Activated CD4-positive, CD25-positive, alpha-beta regulatory T cell treated with anti-CD3 and anti-CD28 coated beads, Interleukin-2, amount 50 U/mL, for 72 hours (primary cell): ENCODE data around the gene ZNF319.

Experiments used
- DNase-seq: peaks from one replicate; pipeline ENCODE4 v3.0.0; 2021

ZNF319 gene

DNA sequence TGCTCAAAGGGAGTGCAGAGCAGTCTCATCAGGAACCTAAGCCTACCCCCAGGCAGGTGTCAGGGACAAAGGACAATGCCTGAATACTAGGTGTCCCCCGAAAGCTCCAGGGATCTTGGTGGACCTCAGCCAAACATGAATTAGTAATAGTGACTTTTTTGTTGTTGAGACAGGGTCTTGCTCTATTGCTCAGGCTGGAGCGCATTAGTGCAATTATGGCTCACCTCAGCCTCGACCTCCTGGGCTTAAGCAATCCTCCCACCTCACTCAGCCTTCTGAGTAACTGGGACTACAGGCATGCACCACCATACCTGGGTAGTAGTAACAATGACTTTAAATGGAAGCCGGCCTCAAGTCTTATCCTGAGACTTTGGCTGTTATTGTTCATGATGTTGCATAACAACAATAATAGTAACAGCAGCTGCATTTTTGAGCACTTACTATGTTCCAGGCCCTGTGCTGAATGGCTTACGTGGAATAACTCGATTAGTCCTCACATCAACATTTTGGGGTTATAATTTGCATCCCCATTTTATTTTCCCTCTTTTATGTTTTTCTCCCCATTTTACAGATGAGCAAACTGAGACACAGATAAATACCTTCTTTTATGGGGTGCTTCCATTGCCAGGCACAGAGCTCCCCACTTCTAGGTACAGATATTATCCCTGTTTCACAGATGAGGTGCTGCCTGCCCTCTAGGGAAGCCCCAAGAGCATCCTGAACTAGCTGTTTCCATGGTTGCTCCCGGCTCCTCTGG is 49.1 kb downstream of the ZNF319 start:
- no peak for DNase-seq

DNA sequence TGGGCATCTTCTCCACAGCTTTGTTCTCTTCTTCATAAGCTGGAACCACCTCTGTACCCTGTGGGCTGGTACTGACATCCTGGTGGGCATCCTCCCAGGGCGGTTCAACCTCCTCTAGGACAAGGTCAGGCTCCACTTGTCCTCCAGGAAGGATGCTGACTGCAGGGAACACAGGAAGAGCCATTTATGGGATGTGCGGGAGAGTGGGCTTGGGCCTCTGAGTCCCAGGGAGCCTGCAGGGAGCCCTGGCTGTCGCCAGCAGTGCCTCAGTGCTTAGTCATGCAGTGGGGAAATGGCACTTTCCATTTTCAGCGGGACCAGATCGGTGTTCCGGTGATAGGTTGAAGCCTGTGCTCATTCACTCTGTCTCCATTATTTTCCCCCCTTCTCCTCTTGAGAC is 50.1 kb downstream of the ZNF319 start:
- no peak for DNase-seq

GRCh38 chr16:57949595-57950238 is 50.8 kb downstream of the ZNF319 start:
- DNase-seq, result no peak

GRCh38 chr16:57949013-57949412 is 51.5 kb downstream of the ZNF319 start:
- no peak for DNase-seq

DNA sequence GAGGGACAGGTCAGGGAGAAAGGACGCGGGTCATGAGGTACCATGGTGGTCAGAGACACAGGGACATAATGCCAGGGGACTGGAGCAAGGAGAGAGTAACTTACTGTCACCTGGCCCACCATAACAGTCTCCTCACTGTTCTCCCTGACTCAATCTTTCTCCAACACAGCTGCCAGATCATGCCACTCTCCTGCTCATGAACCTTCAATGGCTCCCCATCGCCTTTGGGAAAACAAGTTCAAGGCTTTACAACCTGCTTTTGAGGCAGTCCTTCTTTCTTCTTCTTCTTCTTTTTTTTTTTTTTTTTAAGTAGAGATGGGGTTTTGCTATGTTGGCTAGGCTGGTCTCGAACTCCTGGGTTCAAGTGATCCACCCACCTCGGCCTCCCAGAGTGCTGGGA is 52.4 kb downstream of the ZNF319 start:
- DNase-seq, result no peak

- no peak for DNase-seq
These were observed 53.2 kb downstream of the ZNF319 start for GRCh38 chr16:57947261-57947660.

DNA sequence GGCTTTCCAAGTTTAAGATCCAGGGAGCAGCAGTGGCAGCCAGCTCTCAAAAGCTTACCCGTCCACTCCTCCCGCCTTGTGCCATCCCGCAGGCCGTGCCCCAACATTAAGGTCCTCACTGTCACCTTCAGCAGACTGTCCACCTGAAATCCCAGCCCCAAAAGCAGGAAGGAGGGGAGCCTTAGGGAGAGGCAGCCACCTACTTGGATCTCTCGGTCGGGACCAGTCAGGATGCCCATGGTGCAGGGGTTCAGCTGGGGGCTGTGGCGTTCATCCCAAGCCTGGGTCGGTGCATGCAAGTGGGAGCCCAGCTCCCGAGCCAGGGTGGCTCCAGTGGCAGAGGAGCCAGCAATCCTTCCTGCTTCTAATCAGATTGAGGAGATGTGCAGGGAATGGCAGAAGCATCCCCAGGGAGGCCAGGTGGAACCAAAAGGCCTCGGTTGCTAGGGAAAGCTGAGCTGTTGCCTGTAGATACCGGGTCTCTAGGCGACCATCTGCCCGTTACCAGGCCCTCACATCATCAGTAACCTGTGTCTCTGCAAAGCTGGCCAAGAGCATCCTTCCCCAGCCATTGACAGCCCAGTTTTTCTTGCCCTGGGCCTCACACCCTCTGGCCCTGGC is 54.2 kb downstream of the ZNF319 start:
- DNase-seq, result no peak

- no peak for DNase-seq
These were observed 54.7 kb downstream of the ZNF319 start for GRCh38 chr16:57945740-57946138.

DNA sequence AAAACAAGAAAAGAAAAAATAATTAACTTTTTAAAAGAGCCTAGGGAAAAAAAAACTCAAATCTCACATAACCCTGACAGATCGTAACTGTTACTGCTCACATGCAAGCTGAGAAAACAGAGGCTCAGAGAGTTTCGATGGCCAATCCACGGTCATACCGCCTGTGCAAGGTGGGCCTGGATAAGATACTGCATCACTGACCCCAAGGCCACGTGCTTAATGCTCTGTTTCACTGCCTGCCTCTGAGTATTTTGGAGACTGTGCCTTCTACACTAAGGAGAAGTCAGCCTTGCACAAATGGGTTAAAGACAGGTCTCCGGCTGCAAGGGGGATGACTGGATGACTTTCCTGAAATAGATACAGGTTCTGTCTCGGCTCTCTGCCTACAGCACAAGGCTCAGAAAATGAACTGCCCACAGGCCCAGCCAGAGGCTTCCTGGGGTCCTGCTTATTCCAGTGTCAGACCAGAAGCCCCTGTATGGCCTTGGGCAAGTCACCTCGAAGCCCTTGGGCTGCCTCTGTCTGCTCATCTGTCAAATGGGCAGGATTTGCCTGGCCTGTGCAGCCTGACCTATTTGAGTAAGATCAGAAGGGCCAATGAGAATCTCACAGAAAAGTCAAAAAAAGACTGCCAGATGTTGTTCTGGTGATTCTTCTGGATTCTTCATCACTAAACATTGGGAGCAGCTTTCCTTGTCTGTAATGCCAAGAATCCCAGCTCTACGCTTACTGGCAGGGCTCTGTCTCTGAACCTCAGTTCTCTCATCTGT is 55.3 kb downstream of the ZNF319 start:
- DNase-seq, result no peak
